HepG2 (cell line): ENCODE measurements around the gene DCUN1D4.

Source experiments
- ATRX ChIP-seq: sonication (generic); formaldehyde crosslinking; IDR thresholded peaks from 2 replicates; pipeline ENCODE4 v1.4.0; 2020; ENCODE audit warnings: missing genetic modification reagents, borderline replicate concordance
- MAF1 ChIP-seq: sonication (generic); formaldehyde crosslinking; IDR thresholded peaks from 2 replicates; pipeline ENCODE4 v1.5.0; 2020; ENCODE audit warnings: missing genetic modification reagents, borderline replicate concordance
- MYC ChIP-seq: sonication (generic); formaldehyde crosslinking; IDR thresholded peaks from 2 replicates; pipeline ENCODE4 v1.9.0; 2021; ENCODE audit warnings: missing genetic modification reagents, borderline replicate concordance
- MZF1 ChIP-seq: sonication (generic); formaldehyde crosslinking; IDR thresholded peaks from 2 replicates; pipeline ENCODE4 v1.8.1; 2023; ENCODE audit warnings: mild to moderate bottlenecking, missing genetic modification reagents, borderline replicate concordance
- SOX13 ChIP-seq, 3 experiments: fragments of 450-650 bp in 1 of 3; sonication (generic) in 1 of 3; formaldehyde crosslinking in 1 of 3; IDR thresholded peaks in 2 of 3; conservative IDR thresholded peaks in 1 of 3; 2 replicates each; pipeline versions ENCODE4 v1.5.0 to v1.6.1; 2016 to 2020; ENCODE audit warnings: antibody characterized with exemption in 1 of 3, mild to moderate bottlenecking in 1 of 3, missing compliant biosample characterization in 1 of 3, missing genetic modification reagents in 1 of 3, moderate library complexity in 1 of 3
- TCF12 ChIP-seq, 2 experiments: fragments of 450-650 bp in 1 of 2; sonication (generic) in 1 of 2; formaldehyde crosslinking in 1 of 2; IDR thresholded peaks; 2 replicates each; pipeline versions ENCODE4 v1.6.1 to v1.8.0; 2017 to 2022; ENCODE audit warnings: antibody characterized with exemption in 1 of 2, mild to moderate bottlenecking in 1 of 2, missing genetic modification reagents in 1 of 2, moderate library complexity in 1 of 2
- ZNF124 ChIP-seq: sonication (generic); formaldehyde crosslinking; IDR thresholded peaks from 2 replicates; pipeline ENCODE4 v1.4.0; 2020; ENCODE audit warnings: missing genetic modification reagents
- ZNF280D ChIP-seq: sonication (generic); formaldehyde crosslinking; IDR thresholded peaks from 2 replicates; pipeline ENCODE4 v1.5.1; 2020; ENCODE audit warnings: mild to moderate bottlenecking, missing genetic modification reagents
- ZNF460 ChIP-seq: sonication (generic); formaldehyde crosslinking; IDR thresholded peaks from 2 replicates; pipeline ENCODE4 v1.5.1; 2020; ENCODE audit warnings: missing genetic modification reagents, mild to moderate bottlenecking, borderline replicate concordance
- ZNF639 ChIP-seq: conservative IDR thresholded peaks from 2 replicates; pipeline ENCODE4 v1.6.1; 2018; ENCODE audit warnings: missing genetic modification reagents
- TF ChIP-seq, protein P1 (sequence below): sonication (generic); formaldehyde crosslinking; IDR thresholded peaks from 2 replicates; pipeline ENCODE4 v1.4.0; 2020; ENCODE audit warnings: missing genetic modification reagents

GRCh38 chr4:51932261-51932660, 89.3 kb downstream of the DCUN1D4 start:
- TF ChIP-seq ZNF280D (CRISPR knock-in tag) (no peak), MAF1 (CRISPR knock-in tag) (no peak), MZF1 (CRISPR knock-in tag) (no peak), ZNF124 (CRISPR knock-in tag) (no peak), SOX13 (IDR thresholded peaks at IDR 0.05) (no peak), SOX13 (CRISPR knock-in tag; conservative IDR thresholded peaks at IDR 0.05 in 1 of 2, IDR thresholded peaks at IDR 0.05 in 1 of 2) (no peak), ZNF460 (CRISPR knock-in tag) (no peak), MYC (CRISPR knock-in tag) (no peak), ZNF639 (CRISPR knock-in tag) (no peak), TCF12 (IDR thresholded peaks at IDR 0.05) (no peak), TCF12 (CRISPR knock-in tag; IDR thresholded peaks at IDR 0.05) (no peak), ATRX (no peak)
- TF ChIP-seq, protein P1, sequence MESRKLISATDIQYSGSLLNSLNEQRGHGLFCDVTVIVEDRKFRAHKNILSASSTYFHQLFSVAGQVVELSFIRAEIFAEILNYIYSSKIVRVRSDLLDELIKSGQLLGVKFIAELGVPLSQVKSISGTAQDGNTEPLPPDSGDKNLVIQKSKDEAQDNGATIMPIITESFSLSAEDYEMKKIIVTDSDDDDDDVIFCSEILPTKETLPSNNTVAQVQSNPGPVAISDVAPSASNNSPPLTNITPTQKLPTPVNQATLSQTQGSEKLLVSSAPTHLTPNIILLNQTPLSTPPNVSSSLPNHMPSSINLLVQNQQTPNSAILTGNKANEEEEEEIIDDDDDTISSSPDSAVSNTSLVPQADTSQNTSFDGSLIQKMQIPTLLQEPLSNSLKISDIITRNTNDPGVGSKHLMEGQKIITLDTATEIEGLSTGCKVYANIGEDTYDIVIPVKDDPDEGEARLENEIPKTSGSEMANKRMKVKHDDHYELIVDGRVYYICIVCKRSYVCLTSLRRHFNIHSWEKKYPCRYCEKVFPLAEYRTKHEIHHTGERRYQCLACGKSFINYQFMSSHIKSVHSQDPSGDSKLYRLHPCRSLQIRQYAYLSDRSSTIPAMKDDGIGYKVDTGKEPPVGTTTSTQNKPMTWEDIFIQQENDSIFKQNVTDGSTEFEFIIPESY (CRISPR knock-in tag) = no peak
